Measurements from ENCODE around the gene SKIC2. TPM values are rescaled to one million over a fixed set of nuclear protein-coding genes. Genes with fewer than 3 reads are reported as not detected.

The SKIC2 gene
- total RNA-seq, 3 donors from 2014 or later: 58.6 to 87.2 (median 81.2) TPM

DNA sequence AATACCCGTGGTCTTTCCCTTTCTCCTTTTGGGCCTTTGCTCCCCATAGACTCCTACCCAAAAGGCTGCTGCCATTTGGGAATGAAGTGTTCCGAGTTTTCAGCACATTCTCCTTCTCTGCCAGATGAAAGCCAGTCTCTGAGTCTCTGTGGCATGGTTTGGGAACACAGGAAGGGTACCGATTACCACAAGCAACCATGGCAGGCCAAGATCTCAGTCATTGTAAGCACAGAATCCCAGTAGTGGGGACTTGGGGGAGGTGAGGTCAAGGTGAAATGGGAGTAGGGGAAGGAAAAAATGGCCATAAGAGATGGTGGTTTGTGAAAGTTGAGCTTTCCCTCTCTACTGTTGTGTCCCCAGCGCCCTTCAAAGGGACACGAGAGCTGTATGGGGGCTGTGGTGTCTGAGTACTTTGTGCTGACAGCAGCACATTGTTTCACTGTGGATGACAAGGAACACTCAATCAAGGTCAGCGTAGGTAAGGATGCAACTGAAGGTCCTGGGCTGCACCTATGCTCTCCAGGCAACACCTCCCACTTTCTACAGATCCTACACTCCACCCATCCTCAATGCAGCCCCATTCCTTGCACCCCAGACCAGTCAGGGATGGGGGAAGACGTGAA, 8.9 kb upstream of the SKIC2 start:
- H3K4me1 ChIP-seq (ENCODE audit: low read depth): peaks cover 10% of the 10 kb centered on the region
- no peaks in the 10 kb centered on the region for H3K9me3 ChIP-seq
- no peak for ATAC-seq
- DNase-seq: no peak
- intact Hi-C loops (cut with DNase I, micrococcal nuclease): loop anchor here in 1 of 2 donors (10.0 kb wide), 1 partner anchor 45 kb away; the partner anchor contains the start of gene ZBTB12
- TF ChIP-seq, protein P1, sequence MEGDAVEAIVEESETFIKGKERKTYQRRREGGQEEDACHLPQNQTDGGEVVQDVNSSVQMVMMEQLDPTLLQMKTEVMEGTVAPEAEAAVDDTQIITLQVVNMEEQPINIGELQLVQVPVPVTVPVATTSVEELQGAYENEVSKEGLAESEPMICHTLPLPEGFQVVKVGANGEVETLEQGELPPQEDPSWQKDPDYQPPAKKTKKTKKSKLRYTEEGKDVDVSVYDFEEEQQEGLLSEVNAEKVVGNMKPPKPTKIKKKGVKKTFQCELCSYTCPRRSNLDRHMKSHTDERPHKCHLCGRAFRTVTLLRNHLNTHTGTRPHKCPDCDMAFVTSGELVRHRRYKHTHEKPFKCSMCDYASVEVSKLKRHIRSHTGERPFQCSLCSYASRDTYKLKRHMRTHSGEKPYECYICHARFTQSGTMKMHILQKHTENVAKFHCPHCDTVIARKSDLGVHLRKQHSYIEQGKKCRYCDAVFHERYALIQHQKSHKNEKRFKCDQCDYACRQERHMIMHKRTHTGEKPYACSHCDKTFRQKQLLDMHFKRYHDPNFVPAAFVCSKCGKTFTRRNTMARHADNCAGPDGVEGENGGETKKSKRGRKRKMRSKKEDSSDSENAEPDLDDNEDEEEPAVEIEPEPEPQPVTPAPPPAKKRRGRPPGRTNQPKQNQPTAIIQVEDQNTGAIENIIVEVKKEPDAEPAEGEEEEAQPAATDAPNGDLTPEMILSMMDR (IDR thresholded peaks at IDR 0.05): no peak
- H3K36me3 ChIP-seq (ENCODE audit: low read depth): peaks cover 5% of the 10 kb centered on the region
- no peak overlapping the region for H3K4me3 ChIP-seq

DNA sequence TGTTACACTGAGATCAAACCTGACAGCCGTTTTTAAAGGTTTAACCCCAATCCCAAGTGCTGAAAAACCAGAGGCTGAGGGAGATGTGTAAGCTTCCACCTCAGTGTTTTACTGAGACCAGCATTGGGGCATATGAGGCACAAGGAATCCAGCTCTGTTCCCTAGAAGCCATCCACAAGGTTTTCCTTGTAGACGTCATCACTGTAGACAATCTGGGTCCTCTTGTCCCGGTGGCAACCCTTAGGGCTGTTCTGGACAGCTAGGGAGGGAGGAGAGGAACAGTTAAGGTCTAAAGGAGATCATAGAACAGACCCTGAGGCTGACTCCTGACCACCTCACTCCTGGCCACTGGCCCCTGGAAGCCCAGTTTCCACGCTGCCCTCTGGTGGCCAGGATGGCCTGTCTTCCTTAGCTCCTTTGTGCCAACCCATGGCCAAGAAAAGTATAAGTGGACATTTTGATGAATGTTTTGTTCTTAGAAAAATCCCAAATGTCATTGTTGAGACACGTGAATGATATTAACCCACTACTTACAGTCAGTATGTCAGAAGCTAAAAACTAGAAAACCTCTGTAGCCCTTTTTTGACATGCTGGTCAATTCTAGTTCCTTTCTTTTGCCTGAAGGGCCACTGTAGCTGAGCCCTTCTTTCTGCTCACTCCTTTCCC, 6.7 kb upstream of the SKIC2 start:
- H3K4me1 ChIP-seq (ENCODE audit: low read depth): no peaks in the 10 kb centered on the region
- no peak overlapping the region for H3K4me3 ChIP-seq
- ATAC-seq (peak; percentile 82), DNase-seq (peak in 2 of 3 donors; percentile 71 to 79)
- peaks cover 5% of the 10 kb centered on the region for H3K36me3 ChIP-seq (ENCODE audit: low read depth)
- no peaks in the 10 kb centered on the region for H3K9me3 ChIP-seq
- intact Hi-C loops (cut with DNase I, micrococcal nuclease): loop anchor here in 1 of 2 donors (10.0 kb wide), 1 partner anchor 47 kb away; the partner anchor contains the start of gene ZBTB12
- TF ChIP-seq, protein P1 (IDR thresholded peaks at IDR 0.05): peak; percentile 44

DNA sequence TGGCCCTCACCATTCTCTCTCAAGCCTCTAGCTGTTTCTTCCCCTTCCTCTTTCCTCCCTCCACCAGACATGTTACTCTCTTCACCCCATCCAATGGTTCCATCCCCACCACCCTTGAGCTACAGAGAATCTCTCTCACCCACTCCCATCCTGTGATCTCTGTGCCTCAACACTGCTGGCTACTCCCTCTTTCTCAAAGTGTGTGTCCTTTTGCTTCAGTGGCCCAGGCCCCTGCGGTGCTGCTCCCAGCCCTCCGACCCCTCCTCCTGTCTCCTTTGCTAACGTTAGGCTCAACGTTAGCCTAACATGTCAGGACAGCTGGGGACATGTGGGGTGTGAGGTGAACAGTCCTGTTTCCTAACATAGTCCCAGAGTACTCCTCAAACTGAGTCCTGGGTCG, 6.1 kb upstream of the SKIC2 start:
- TF ChIP-seq, protein P1 (IDR thresholded peaks at IDR 0.05): no peak
- Histone ChIP-seq H3K36me3 (ENCODE audit: low read depth) (peaks cover 5% of the 10 kb centered on the region), H3K4me3 (no peak overlapping the region), H3K4me1 (ENCODE audit: low read depth) (peaks cover 4% of the 10 kb centered on the region), H3K9me3 (no peaks in the 10 kb centered on the region)
- DNase-seq (no peak), ATAC-seq (no peak)
- intact Hi-C loops (cut with DNase I, micrococcal nuclease): loop anchor here in 1 of 2 donors (10.0 kb wide), 1 partner anchor 48 kb away; the partner anchor contains the start of gene ZBTB12

DNA sequence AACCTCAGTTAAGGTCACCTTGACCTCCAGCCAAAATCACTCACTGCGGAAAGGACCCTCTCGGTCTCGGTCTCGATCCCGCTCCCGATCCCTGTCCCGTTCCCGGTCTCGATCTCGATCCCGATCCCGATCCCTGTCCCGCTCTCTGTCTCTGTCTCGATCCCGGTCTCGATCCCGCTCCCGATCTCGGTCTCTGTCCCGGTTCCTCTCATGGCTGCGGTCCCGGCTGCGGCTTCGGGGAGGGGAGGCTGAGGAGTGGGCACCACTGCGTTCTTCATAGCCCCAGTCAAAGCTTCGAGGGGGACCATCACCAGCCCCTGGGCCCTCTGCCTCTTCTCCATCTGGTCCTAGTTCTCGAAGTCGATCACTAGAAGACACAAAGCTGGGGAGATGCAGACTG, 4.5 kb upstream of the SKIC2 start:
- TF ChIP-seq, protein P1 (IDR thresholded peaks at IDR 0.05): no peak
- peaks cover 8% of the 10 kb centered on the region for H3K4me1 ChIP-seq (ENCODE audit: low read depth)
- intact Hi-C loops (cut with DNase I, micrococcal nuclease): loop anchor here in 1 of 2 donors (10.0 kb wide), 1 partner anchor 50 kb away; the partner anchor contains the start of gene ZBTB12
- H3K36me3 ChIP-seq (ENCODE audit: low read depth): peaks cover 5% of the 10 kb centered on the region
- DNase-seq (no peak), ATAC-seq (no peak)
- H3K9me3 ChIP-seq: no peaks in the 10 kb centered on the region
- H3K4me3 ChIP-seq: no peak overlapping the region

DNA sequence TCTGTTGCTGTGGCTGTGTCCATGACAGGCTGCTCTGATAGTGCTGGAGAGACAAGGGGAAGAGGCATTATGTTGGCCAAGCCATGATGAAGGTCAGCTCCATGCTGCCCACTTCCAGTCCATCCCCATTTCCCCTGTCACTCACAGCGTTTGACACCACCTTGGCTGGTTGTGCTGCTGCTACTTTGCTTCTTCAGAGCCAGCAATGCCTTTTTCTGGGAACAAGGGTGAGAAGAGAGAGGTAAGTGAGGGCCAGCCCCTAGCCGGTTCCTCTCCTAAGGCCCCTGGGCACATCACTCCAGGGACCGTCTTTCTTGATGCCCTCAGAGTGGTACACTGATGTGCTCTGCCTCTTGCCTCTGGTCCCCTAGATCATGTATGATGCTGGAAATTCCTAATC, 2.2 kb upstream of the SKIC2 start:
- ATAC-seq (no peak), DNase-seq (no peak)
- H3K4me1 ChIP-seq (ENCODE audit: low read depth): peaks cover 12% of the 10 kb centered on the region
- H3K4me3 ChIP-seq: no peak overlapping the region
- intact Hi-C loops (cut with DNase I, micrococcal nuclease): loop anchor here in 1 of 2 donors (10.0 kb wide), 1 partner anchor 52 kb away; the partner anchor contains the start of gene ZBTB12
- H3K36me3 ChIP-seq (ENCODE audit: low read depth): peaks cover 5% of the 10 kb centered on the region
- TF ChIP-seq, protein P1 (IDR thresholded peaks at IDR 0.05): no peak
- no peaks in the 10 kb centered on the region for H3K9me3 ChIP-seq
